CD4-positive, alpha-beta T cell treated with Interleukin-6 at 100 ng/mL for 8 hours (primary cell): ENCODE measurements around the gene CAD.
A peak's percentile ranks its signal among the peaks of the same experiment; 100 is the strongest.

Experiments
- DNase-seq: peaks from one replicate; pipeline ENCODE4 v3.0.0-alpha.2; 2020; ENCODE audit warnings: mixed read lengths, low spot score

CAD gene

GRCh38 chr2:27225526-27225925, 8.4 kb downstream of the CAD start:
- DNase-seq = no peak

- DNase-seq = no peak
Observed at GRCh38 chr2:27227501-27227900, 10.3 kb downstream of the CAD start.

- no peak for DNase-seq
Observed at GRCh38 chr2:27231921-27232320, 14.8 kb downstream of the CAD start.

- no peak for DNase-seq
Observed at GRCh38 chr2:27233341-27233740, 16.2 kb downstream of the CAD start.

GRCh38 chr2:27236136-27236535, 19.0 kb downstream of the CAD start:
- no peak for DNase-seq

GRCh38 chr2:27236626-27237025, 19.5 kb downstream of the CAD start:
- no peak for DNase-seq

GRCh38 chr2:27237341-27237945, 20.3 kb downstream of the CAD start:
- no peak for DNase-seq

- DNase-seq = no peak
Observed at GRCh38 chr2:27238976-27239375, 21.8 kb downstream of the CAD start.

GRCh38 chr2:27240406-27240805, 23.2 kb downstream of the CAD start:
- DNase-seq = no peak

- DNase-seq = no peak
Observed at GRCh38 chr2:27241761-27242613, 24.8 kb downstream of the CAD start.

- no peak for DNase-seq
Observed at GRCh38 chr2:27242614-27242951, 25.4 kb downstream of the CAD start.

- DNase-seq = no peak
Observed at GRCh38 chr2:27243391-27244130, 26.4 kb downstream of the CAD start.

- DNase-seq = no peak
Observed at GRCh38 chr2:27245116-27245515, 27.9 kb downstream of the CAD start.

- no peak for DNase-seq
Observed at GRCh38 chr2:27245626-27246025, 28.5 kb downstream of the CAD start.

- no peak for DNase-seq
Observed at GRCh38 chr2:27247893-27248292, 30.7 kb downstream of the CAD start.

- DNase-seq = no peak
Observed at GRCh38 chr2:27249159-27249890, 32.2 kb downstream of the CAD start.

GRCh38 chr2:27249891-27250651, 32.9 kb downstream of the CAD start:
- peak; percentile 36 for DNase-seq

GRCh38 chr2:27250652-27251379, 33.6 kb downstream of the CAD start:
- no peak for DNase-seq

GRCh38 chr2:27251766-27252165, 34.6 kb downstream of the CAD start:
- DNase-seq = no peak

GRCh38 chr2:27255187-27255586, 38.0 kb downstream of the CAD start:
- DNase-seq = no peak

- no peak for DNase-seq
Observed at GRCh38 chr2:27255660-27256059, 38.5 kb downstream of the CAD start.
